ENCODE results near the gene E2F7. TPM values are rescaled to one million over a fixed set of nuclear protein-coding genes. Genes with fewer than 3 reads are reported as not detected.

Gene E2F7
- total RNA-seq, 2 experiments from 2014 or later: 3.0 to 5.3 TPM

GRCh38 chr12:77089686-77090220 lies 24.4 kb upstream of the E2F7 start:
- H3K4me1 Mint-ChIP-seq (ENCODE audit: low read depth): no peaks in the 10 kb centered on the region
- no peaks in the 10 kb centered on the region for H3K36me3 Mint-ChIP-seq (ENCODE audit: low read depth)
- no peak for ATAC-seq
- ChIA-PET CTCF (no interaction called here), POLR2A (no interaction called here)
- intact Hi-C loops (cut with micrococcal nuclease): no loop called here
- peaks cover under 1% of the 10 kb centered on the region for H3K27me3 Mint-ChIP-seq
- no peak for TF ChIP-seq CTCF (IDR thresholded peaks at IDR 0.05)
- H3K4me3 Mint-ChIP-seq: no peak overlapping the region
- DNase-seq: no peak
- H3K27ac Mint-ChIP-seq: no peak overlapping the region
- peaks cover 2% of the 10 kb centered on the region for H3K9me3 Mint-ChIP-seq

DNA sequence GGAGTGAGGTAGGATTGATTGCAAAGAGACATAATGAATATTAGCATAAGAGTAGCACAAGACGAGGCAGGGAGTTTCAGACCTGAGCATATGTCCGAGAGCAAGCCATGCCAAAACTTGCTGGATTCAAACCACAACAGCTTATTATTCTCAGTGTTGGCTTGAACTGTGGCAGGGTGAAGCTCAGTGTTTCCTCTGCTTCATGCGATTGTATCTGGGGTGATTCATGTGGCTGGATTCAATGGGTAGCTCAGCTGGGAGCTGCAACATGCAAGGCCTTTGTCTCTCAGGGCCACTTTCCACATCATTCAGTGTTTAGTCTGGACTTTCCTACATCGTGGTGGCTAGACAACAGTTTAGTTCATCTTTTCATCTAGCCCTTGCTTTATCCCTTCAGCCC lies 22.1 kb upstream of the E2F7 start:
- no peak for TF ChIP-seq CTCF (IDR thresholded peaks at IDR 0.05)
- no peak overlapping the region for H3K4me3 Mint-ChIP-seq
- H3K9me3 Mint-ChIP-seq: peaks cover 2% of the 10 kb centered on the region
- ChIA-PET POLR2A (no interaction called here), CTCF (no interaction called here)
- no peak for ATAC-seq
- H3K27me3 Mint-ChIP-seq: no peaks in the 10 kb centered on the region
- H3K27ac Mint-ChIP-seq: no peak overlapping the region
- intact Hi-C loops (cut with micrococcal nuclease): no loop called here
- no peaks in the 10 kb centered on the region for H3K36me3 Mint-ChIP-seq (ENCODE audit: low read depth)
- no peaks in the 10 kb centered on the region for H3K4me1 Mint-ChIP-seq (ENCODE audit: low read depth)
- DNase-seq: no peak

GRCh38 chr12:77082021-77082420 lies 16.7 kb upstream of the E2F7 start:
- DNase-seq (no peak), ATAC-seq (no peak)
- peaks cover 2% of the 10 kb centered on the region for H3K9me3 Mint-ChIP-seq
- H3K4me1 Mint-ChIP-seq (ENCODE audit: low read depth): no peaks in the 10 kb centered on the region
- no peaks in the 10 kb centered on the region for H3K27me3 Mint-ChIP-seq
- intact Hi-C loops (cut with micrococcal nuclease): no loop called here
- no peaks in the 10 kb centered on the region for H3K36me3 Mint-ChIP-seq (ENCODE audit: low read depth)
- ChIA-PET CTCF (no interaction called here), POLR2A (no interaction called here)
- TF ChIP-seq CTCF (IDR thresholded peaks at IDR 0.05): no peak
- H3K4me3 Mint-ChIP-seq: no peak overlapping the region
- no peak overlapping the region for H3K27ac Mint-ChIP-seq

GRCh38 chr12:77079631-77080030 lies 14.3 kb upstream of the E2F7 start:
- Mint-ChIP-seq H3K4me3 (no peak overlapping the region), H3K27ac (no peak overlapping the region), H3K4me1 (ENCODE audit: low read depth) (no peaks in the 10 kb centered on the region), H3K36me3 (ENCODE audit: low read depth) (no peaks in the 10 kb centered on the region), H3K9me3 (no peaks in the 10 kb centered on the region), H3K27me3 (peaks cover 6% of the 10 kb centered on the region)
- ATAC-seq: no peak
- ChIA-PET CTCF (interaction anchor here (0.9 kb wide), 1 partner anchor 56 kb away, joined by 3 read pairs; no protein-coding TSS in a partner anchor), POLR2A (no interaction called here)
- no peak for DNase-seq
- no peak for TF ChIP-seq CTCF (IDR thresholded peaks at IDR 0.05)
- intact Hi-C loops (cut with micrococcal nuclease): no loop called here

DNA sequence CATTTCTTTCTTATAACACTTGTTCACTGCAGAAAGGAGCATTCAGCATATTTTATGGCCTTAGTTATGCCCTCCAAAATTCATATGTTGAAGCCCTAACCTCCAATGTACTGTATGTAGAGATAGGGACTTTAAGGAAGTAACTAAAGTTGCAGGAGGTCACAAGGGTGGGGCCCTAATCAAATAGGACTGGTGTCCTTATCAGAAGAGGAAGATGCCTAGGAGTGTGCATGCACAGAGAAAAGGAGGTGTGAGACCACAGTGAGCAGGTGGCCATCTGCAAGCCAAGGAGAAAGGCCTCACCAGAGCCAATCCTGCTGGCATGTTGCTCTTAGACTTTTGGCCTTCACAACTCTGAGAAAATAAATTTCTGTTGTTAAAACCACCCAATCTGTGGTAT lies 12.9 kb upstream of the E2F7 start:
- TF ChIP-seq CTCF (IDR thresholded peaks at IDR 0.05): no peak
- no peak overlapping the region for H3K4me3 Mint-ChIP-seq
- no peaks in the 10 kb centered on the region for H3K9me3 Mint-ChIP-seq
- intact Hi-C loops (cut with micrococcal nuclease): no loop called here
- POLR2A ChIA-PET: no interaction called here
- DNase-seq (no peak), ATAC-seq (no peak)
- H3K4me1 Mint-ChIP-seq (ENCODE audit: low read depth): no peaks in the 10 kb centered on the region
- CTCF ChIA-PET: no interaction called here
- H3K27me3 Mint-ChIP-seq: peaks cover 9% of the 10 kb centered on the region
- no peak overlapping the region for H3K27ac Mint-ChIP-seq
- no peaks in the 10 kb centered on the region for H3K36me3 Mint-ChIP-seq (ENCODE audit: low read depth)
